GM12891 (cell line): ENCODE measurements around the gene HYLS1.

ENCODE experiments used
- PAX5 ChIP-seq: IDR thresholded peaks from 2 replicates; pipeline ENCODE4 v1.6.1; 2011; ENCODE audit warnings: low read length, moderate library complexity, mild to moderate bottlenecking; ENCODE audit not compliant: insufficient read depth, severe bottlenecking
- POLR2A ChIP-seq: IDR thresholded peaks from 2 replicates; pipeline ENCODE4 v1.6.1; 2011; ENCODE audit warnings: low read depth, low read length, control low read depth
- POLR2AphosphoS5 ChIP-seq: IDR thresholded peaks from 2 replicates; pipeline ENCODE4 v1.6.1; 2011; ENCODE audit warnings: low read depth, low read length, control low read depth
- POU2F2 ChIP-seq: IDR thresholded peaks from 2 replicates; pipeline ENCODE4 v1.6.1; 2011; ENCODE audit warnings: low read depth, mild to moderate bottlenecking, control low read depth, low read length, moderate library complexity
- SPI1 ChIP-seq: IDR thresholded peaks from 2 replicates; pipeline ENCODE4 v1.6.1; 2011; ENCODE audit warnings: low read depth, low read length, control low read depth
- TAF1 ChIP-seq: IDR thresholded peaks from 2 replicates; pipeline ENCODE4 v1.6.1; 2011; ENCODE audit warnings: low read depth, low read length, control low read depth

DNA sequence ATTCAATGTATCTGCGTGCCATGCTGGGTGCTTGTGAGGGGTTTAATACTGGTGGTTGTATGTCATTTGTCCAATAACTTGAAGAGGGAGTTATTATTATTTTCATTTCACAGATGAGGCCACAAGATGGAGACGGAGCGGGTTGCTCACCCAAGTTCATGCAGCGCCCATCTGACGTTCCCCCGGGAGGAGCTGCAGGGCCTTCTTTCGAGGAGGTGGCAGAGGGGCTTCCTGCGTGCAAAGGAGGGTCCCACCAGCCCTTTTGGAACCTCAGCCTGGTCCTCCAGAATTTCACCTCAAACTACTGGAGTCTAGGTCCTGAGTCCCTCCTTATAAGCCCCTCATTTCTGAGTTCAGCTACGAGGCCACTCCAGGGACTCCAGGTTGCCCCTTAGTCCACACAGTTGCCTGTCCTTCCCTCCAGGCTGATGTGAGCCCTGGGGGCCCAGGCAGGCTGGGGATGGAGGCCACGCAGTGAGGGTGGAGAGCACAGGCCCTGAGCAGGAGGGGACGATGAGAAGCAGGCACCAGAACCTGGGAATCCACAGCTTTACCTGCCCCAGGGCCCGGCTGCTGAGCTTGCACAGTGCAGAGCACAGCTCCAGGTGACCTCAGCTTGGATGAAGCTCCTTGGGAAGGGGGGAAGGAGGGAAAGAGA is 55.4 kb downstream of the HYLS1 start:
- TF ChIP-seq TAF1: no peak
- no peak for TF ChIP-seq POLR2AphosphoS5
- TF ChIP-seq POLR2A: no peak
- no peak for TF ChIP-seq PAX5
- no peak for TF ChIP-seq POU2F2
- no peak for TF ChIP-seq SPI1
